ENCODE data around the gene PIGV. TPM values are rescaled to one million over a fixed set of nuclear protein-coding genes. Genes with fewer than 3 reads are reported as not detected.

Gene PIGV
- total and polyA plus RNA-seq, 2 donors (not counting 1 experiment from before 2014, with no cell fraction given) = 9.2 to 17.4 TPM

DNA sequence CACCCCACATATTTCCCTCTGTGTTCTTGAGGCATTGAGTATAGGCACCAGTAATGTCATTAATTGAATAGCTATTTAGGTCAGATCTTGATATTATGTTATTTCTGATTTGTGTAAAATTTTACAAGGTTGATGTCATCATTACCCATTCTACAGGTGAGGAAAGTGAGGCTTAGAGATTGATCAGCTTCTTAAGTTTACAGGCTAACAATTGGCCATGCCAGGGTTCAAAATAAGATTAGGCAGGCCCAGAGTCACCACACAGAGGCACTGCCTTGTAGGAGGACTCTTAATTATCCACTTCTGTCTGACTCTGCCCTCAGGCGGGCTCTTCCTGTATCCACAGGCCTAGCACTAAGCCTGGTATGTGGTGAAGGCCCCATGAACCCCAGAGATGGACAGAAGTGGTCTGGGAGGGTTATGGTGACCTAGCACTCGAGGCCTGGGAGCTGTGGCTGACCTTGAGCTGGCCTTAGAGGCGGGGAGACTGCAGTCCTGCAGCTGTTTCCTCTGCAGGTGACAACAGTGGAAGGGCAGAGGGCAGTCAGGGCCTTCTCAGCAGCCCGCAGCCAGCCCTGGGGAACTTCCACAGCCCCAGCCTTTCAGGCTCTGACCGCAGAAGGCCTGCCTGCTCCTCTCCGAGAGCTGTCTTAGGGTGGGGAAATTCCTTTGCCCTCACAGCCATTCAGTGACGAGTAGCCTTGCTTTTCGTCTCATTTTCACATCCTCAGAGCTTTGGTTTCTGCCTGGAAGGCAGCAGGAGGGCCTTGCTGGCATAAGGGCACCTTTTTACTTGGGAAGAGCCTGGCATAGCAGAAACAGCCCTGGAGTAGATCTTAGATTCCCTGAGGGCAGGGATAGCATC, 51.0 kb downstream of the PIGV start:
- Histone ChIP-seq H3K4me2 (replicated peaks; ENCODE audit: low read depth, low read length, poor library complexity, severe bottlenecking) (peak overlapping the region; percentile 18), H3K36me3 (replicated peaks in 1 of 2; ENCODE audit: control extremely low read depth in 1 of 2, control insufficient read depth in 1 of 2, extremely low read depth in 1 of 2, insufficient read depth in 2 of 2, low read length in 1 of 2) (peaks cover 8 to 31% of the 10 kb centered on the region in 2 experiments), H4K20me1 (ENCODE audit: control insufficient read depth, insufficient read depth, low read length, poor library complexity, severe bottlenecking) (no peaks in the 10 kb centered on the region), H3K9me3 (ENCODE audit: control extremely low read depth in 1 of 3, control insufficient read depth in 2 of 3, insufficient read depth in 1 of 3, low read length in 2 of 3) (no peaks in the 10 kb centered on the region), H3K9ac (ENCODE audit: low read length) (no peak overlapping the region), H3K4me3 (ENCODE audit: control extremely low read depth in 1 of 5, extremely low read depth in 1 of 5, insufficient read depth in 1 of 5, low read depth in 2 of 5, low read length in 4 of 5) (no peak overlapping the region), H3K79me2 (ENCODE audit: control insufficient read depth, insufficient read depth, low read length) (peaks cover 16% of the 10 kb centered on the region), H3K27ac (ENCODE audit: low read length in 2 of 2) (peak overlapping the region; percentile 66 to 87), H2AFZ (ENCODE audit: insufficient read depth, low read depth, low read length, poor library complexity, severe bottlenecking) (no peak overlapping the region), H3K4me1 (ENCODE audit: control insufficient read depth in 2 of 2, insufficient read depth in 2 of 2, low read length in 2 of 2) (peaks cover 22 to 24% of the 10 kb centered on the region in 2 donors), H3K27me3 (replicated peaks in 1 of 4; ENCODE audit: control extremely low read depth in 1 of 4, control insufficient read depth in 3 of 4, insufficient read depth in 4 of 4, low read length in 3 of 4) (no peaks in the 10 kb centered on the region)
- CTCF ChIA-PET = interaction anchor here (0.6 to 10.2 kb wide), 10 partner anchors 10 to 297 kb away, joined by 3 to 153 read pairs (median 6); partner anchors contain the start of gene ZDHHC18
- ATAC-seq (ENCODE audit: low read depth) (peak; percentile 96), DNase-seq (peak; percentile 83)
- H3K9me3 Mint-ChIP-seq (ENCODE audit: insufficient read depth) = no peaks in the 10 kb centered on the region
- H3K4me1 Mint-ChIP-seq = peaks cover 26% of the 10 kb centered on the region
- POLR2A ChIA-PET = interaction anchor here (0.6 to 0.9 kb wide), 2 partner anchors 18 to 28 kb away, joined by 4 to 7 read pairs; no protein-coding TSS in a partner anchor
- TF ChIP-seq CTCF (IDR thresholded peaks at IDR 0.05) (no peak), EZH2 (IDR thresholded peaks at IDR 0.05; ENCODE audit: borderline replicate concordance, insufficient read depth, low read depth, low read length, poor library complexity, severe bottlenecking) (no peak)
- H3K27me3 Mint-ChIP-seq = no peaks in the 10 kb centered on the region
- H3K27ac Mint-ChIP-seq = peak overlapping the region; percentile 86
- 70% methylated on average over 5 of the region's 8 CpGs for WGBS (ENCODE audit: insufficient coverage)
- intact Hi-C loops (cut with micrococcal nuclease) = loop anchor here (1.0 kb wide), 1 partner anchor 18 kb away; no protein-coding TSS in a partner anchor
- peak overlapping the region; percentile 50 for H3K4me3 Mint-ChIP-seq
